Stimulated activated naive CD8-positive, alpha-beta T cell treated with anti-CD3 and anti-CD28 coated beads, Interleukin-15, amount 100 ng/mL, for 72 hours (primary cell): ENCODE data around the gene TTC7B.

Experiments used
- ATAC-seq: fragments of 150-1000 bp; cut with Tn5 transposase; 2 replicates; pipeline ENCODE4 v1.10.0; 2021; ENCODE audit warnings: mild to moderate bottlenecking, moderate library complexity
- DNase-seq, 2 donors: peaks; one replicate each; pipeline ENCODE4 v3.0.0; 2021 to 2022
- H3K27ac Mint-ChIP-seq, 2 donors: one replicate each; pipeline ENCODE4 v1.8.0; 2022; ENCODE audit warnings: mild to moderate bottlenecking in 2 of 2, mixed read lengths in 2 of 2, moderate library complexity in 2 of 2
- H3K27me3 Mint-ChIP-seq: one replicate; pipeline ENCODE4 v1.8.0; 2022; ENCODE audit warnings: mixed read lengths
- H3K4me1 Mint-ChIP-seq: one replicate; pipeline ENCODE4 v1.8.0; 2022; ENCODE audit warnings: mild to moderate bottlenecking, mixed read lengths
- H3K4me3 Mint-ChIP-seq, 2 donors: one replicate each; pipeline ENCODE4 v1.8.0; 2022; ENCODE audit warnings: mild to moderate bottlenecking in 2 of 2, mixed read lengths in 2 of 2, moderate library complexity in 1 of 2
- H3K9me3 Mint-ChIP-seq, 2 donors: one replicate each; pipeline ENCODE4 v1.8.0; 2022; ENCODE audit warnings: mixed read lengths in 2 of 2

TTC7B gene

GRCh38 chr14:90755661-90756304, 60.4 kb downstream of the TTC7B start:
- Mint-ChIP-seq H3K4me3 (no peak overlapping the region), H3K9me3 (no peaks in the 10 kb centered on the region), H3K27ac (no peak overlapping the region), H3K27me3 (peaks cover 11% of the 10 kb centered on the region), H3K4me1 (peaks cover 22% of the 10 kb centered on the region)
- no peak for ATAC-seq
- no peak for DNase-seq

- peak overlapping the region in 1 of 2 donors; percentile 67 for H3K27ac Mint-ChIP-seq
- no peak overlapping the region for H3K4me3 Mint-ChIP-seq
- no peak for ATAC-seq
- H3K4me1 Mint-ChIP-seq: peaks cover 11% of the 10 kb centered on the region
- peaks cover 12 to 15% of the 10 kb centered on the region in 2 donors for H3K9me3 Mint-ChIP-seq
- H3K27me3 Mint-ChIP-seq: peaks cover 11% of the 10 kb centered on the region
- no peak for DNase-seq
Measured at GRCh38 chr14:90753456-90754005, 62.7 kb downstream of the TTC7B start.

GRCh38 chr14:90750701-90751100, 65.5 kb downstream of the TTC7B start:
- ATAC-seq (no peak), DNase-seq (no peak)
- no peak overlapping the region for H3K27ac Mint-ChIP-seq
- peaks cover 2% of the 10 kb centered on the region for H3K27me3 Mint-ChIP-seq
- no peaks in the 10 kb centered on the region for H3K4me1 Mint-ChIP-seq
- H3K9me3 Mint-ChIP-seq: peaks cover 12 to 18% of the 10 kb centered on the region in 2 donors
- H3K4me3 Mint-ChIP-seq: no peak overlapping the region

- ATAC-seq (no peak), DNase-seq (no peak)
- no peak overlapping the region for H3K4me3 Mint-ChIP-seq
- peaks cover 12 to 18% of the 10 kb centered on the region in 2 donors for H3K9me3 Mint-ChIP-seq
- no peaks in the 10 kb centered on the region for H3K27me3 Mint-ChIP-seq
- H3K27ac Mint-ChIP-seq: no peak overlapping the region
- H3K4me1 Mint-ChIP-seq: no peaks in the 10 kb centered on the region
Measured at GRCh38 chr14:90750191-90750590, 66.0 kb downstream of the TTC7B start.

GRCh38 chr14:90747909-90748308, 68.3 kb downstream of the TTC7B start:
- no peak overlapping the region for H3K27ac Mint-ChIP-seq
- peaks cover 12 to 18% of the 10 kb centered on the region in 2 donors for H3K9me3 Mint-ChIP-seq
- ATAC-seq (no peak), DNase-seq (no peak)
- no peak overlapping the region for H3K4me3 Mint-ChIP-seq
- H3K4me1 Mint-ChIP-seq: no peaks in the 10 kb centered on the region
- no peaks in the 10 kb centered on the region for H3K27me3 Mint-ChIP-seq

- no peaks in the 10 kb centered on the region for H3K4me1 Mint-ChIP-seq
- DNase-seq: no peak
- peaks cover 3 to 6% of the 10 kb centered on the region in 2 donors for H3K9me3 Mint-ChIP-seq
- ATAC-seq: no peak
- no peak overlapping the region for H3K27ac Mint-ChIP-seq
- H3K27me3 Mint-ChIP-seq: no peaks in the 10 kb centered on the region
- no peak overlapping the region for H3K4me3 Mint-ChIP-seq
Measured at GRCh38 chr14:90743826-90744225, 72.4 kb downstream of the TTC7B start.

GRCh38 chr14:90743425-90743824, 72.8 kb downstream of the TTC7B start:
- H3K4me3 Mint-ChIP-seq: no peak overlapping the region
- H3K27me3 Mint-ChIP-seq: no peaks in the 10 kb centered on the region
- DNase-seq (no peak), ATAC-seq (no peak)
- peaks cover 0 to 2% of the 10 kb centered on the region in 2 donors for H3K9me3 Mint-ChIP-seq
- H3K4me1 Mint-ChIP-seq: no peaks in the 10 kb centered on the region
- no peak overlapping the region for H3K27ac Mint-ChIP-seq

- DNase-seq (no peak), ATAC-seq (no peak)
- Mint-ChIP-seq H3K27ac (no peak overlapping the region), H3K4me3 (no peak overlapping the region), H3K9me3 (no peaks in the 10 kb centered on the region), H3K27me3 (no peaks in the 10 kb centered on the region), H3K4me1 (no peaks in the 10 kb centered on the region)
Measured at GRCh38 chr14:90742729-90743128, 73.5 kb downstream of the TTC7B start.

- H3K9me3 Mint-ChIP-seq: no peaks in the 10 kb centered on the region
- no peak for ATAC-seq
- DNase-seq: no peak
- H3K27ac Mint-ChIP-seq: no peak overlapping the region
- no peaks in the 10 kb centered on the region for H3K4me1 Mint-ChIP-seq
- H3K27me3 Mint-ChIP-seq: no peaks in the 10 kb centered on the region
- no peak overlapping the region for H3K4me3 Mint-ChIP-seq
Measured at GRCh38 chr14:90742252-90742651, 74.0 kb downstream of the TTC7B start.

- no peaks in the 10 kb centered on the region for H3K9me3 Mint-ChIP-seq
- H3K4me1 Mint-ChIP-seq: no peaks in the 10 kb centered on the region
- no peak overlapping the region for H3K4me3 Mint-ChIP-seq
- no peaks in the 10 kb centered on the region for H3K27me3 Mint-ChIP-seq
- ATAC-seq (no peak), DNase-seq (no peak)
- H3K27ac Mint-ChIP-seq: no peak overlapping the region
Measured at GRCh38 chr14:90741682-90741946, 74.6 kb downstream of the TTC7B start.

GRCh38 chr14:90740946-90741681, 75.1 kb downstream of the TTC7B start:
- Mint-ChIP-seq H3K9me3 (no peaks in the 10 kb centered on the region), H3K27ac (no peak overlapping the region), H3K27me3 (no peaks in the 10 kb centered on the region), H3K4me1 (no peaks in the 10 kb centered on the region), H3K4me3 (no peak overlapping the region)
- ATAC-seq: no peak
- no peak for DNase-seq

- Mint-ChIP-seq H3K9me3 (no peaks in the 10 kb centered on the region), H3K4me3 (no peak overlapping the region), H3K27me3 (no peaks in the 10 kb centered on the region), H3K4me1 (no peaks in the 10 kb centered on the region), H3K27ac (no peak overlapping the region)
- ATAC-seq (no peak), DNase-seq (no peak)
Measured at GRCh38 chr14:90740081-90740480, 76.1 kb downstream of the TTC7B start.

- no peak overlapping the region for H3K4me3 Mint-ChIP-seq
- no peak for ATAC-seq
- H3K4me1 Mint-ChIP-seq: no peaks in the 10 kb centered on the region
- H3K9me3 Mint-ChIP-seq: no peaks in the 10 kb centered on the region
- DNase-seq: no peak
- H3K27me3 Mint-ChIP-seq: no peaks in the 10 kb centered on the region
- H3K27ac Mint-ChIP-seq: no peak overlapping the region
Measured at GRCh38 chr14:90739318-90740068, 76.7 kb downstream of the TTC7B start.

GRCh38 chr14:90733139-90733808, 83.0 kb downstream of the TTC7B start:
- Mint-ChIP-seq H3K27ac (no peak overlapping the region), H3K27me3 (peaks cover 7% of the 10 kb centered on the region), H3K4me1 (no peaks in the 10 kb centered on the region), H3K4me3 (no peak overlapping the region), H3K9me3 (no peaks in the 10 kb centered on the region)
- ATAC-seq: no peak
- no peak for DNase-seq

- peak overlapping the region in 1 of 2 donors; percentile 6 for H3K27ac Mint-ChIP-seq
- peaks cover 7% of the 10 kb centered on the region for H3K27me3 Mint-ChIP-seq
- H3K4me3 Mint-ChIP-seq: no peak overlapping the region
- no peak for ATAC-seq
- DNase-seq: no peak
- no peaks in the 10 kb centered on the region for H3K9me3 Mint-ChIP-seq
- H3K4me1 Mint-ChIP-seq: no peaks in the 10 kb centered on the region
Measured at GRCh38 chr14:90732718-90733117, 83.5 kb downstream of the TTC7B start.
